Measurements from ENCODE around the gene THSD8.

THSD8 gene

DNA sequence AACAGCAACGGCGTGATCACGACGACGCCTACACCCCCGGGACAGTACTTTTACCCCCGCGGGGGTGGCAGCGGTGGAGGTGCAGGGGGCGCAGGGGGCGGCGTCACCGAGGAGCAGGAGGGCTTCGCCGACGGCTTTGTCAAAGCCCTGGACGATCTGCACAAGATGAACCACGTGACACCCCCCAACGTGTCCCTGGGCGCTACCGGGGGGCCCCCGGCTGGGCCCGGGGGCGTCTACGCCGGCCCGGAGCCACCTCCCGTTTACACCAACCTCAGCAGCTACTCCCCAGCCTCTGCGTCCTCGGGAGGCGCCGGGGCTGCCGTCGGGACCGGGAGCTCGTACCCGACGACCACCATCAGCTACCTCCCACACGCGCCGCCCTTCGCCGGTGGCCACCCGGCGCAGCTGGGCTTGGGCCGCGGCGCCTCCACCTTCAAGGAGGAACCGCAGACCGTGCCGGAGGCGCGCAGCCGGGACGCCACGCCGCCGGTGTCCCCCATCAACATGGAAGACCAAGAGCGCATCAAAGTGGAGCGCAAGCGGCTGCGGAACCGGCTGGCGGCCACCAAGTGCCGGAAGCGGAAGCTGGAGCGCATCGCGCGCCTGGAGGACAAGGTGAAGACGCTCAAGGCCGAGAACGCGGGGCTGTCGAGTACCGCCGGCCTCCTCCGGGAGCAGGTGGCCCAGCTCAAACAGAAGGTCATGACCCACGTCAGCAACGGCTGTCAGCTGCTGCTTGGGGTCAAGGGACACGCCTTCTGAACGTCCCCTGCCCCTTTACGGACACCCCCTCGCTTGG is 9.6 kb upstream of the THSD8 start:
- H3K4me3 ChIP-seq (ENCODE audit: low read depth, low read length): peak overlapping the region; percentile 99
- peak; percentile 45 for DNase-seq (ENCODE audit: low read depth, low spot score)
- in situ Hi-C loops (cut with HindIII; ENCODE audit: low sequenced_read_pairs): no loop called here
- TF ChIP-seq, protein P1, sequence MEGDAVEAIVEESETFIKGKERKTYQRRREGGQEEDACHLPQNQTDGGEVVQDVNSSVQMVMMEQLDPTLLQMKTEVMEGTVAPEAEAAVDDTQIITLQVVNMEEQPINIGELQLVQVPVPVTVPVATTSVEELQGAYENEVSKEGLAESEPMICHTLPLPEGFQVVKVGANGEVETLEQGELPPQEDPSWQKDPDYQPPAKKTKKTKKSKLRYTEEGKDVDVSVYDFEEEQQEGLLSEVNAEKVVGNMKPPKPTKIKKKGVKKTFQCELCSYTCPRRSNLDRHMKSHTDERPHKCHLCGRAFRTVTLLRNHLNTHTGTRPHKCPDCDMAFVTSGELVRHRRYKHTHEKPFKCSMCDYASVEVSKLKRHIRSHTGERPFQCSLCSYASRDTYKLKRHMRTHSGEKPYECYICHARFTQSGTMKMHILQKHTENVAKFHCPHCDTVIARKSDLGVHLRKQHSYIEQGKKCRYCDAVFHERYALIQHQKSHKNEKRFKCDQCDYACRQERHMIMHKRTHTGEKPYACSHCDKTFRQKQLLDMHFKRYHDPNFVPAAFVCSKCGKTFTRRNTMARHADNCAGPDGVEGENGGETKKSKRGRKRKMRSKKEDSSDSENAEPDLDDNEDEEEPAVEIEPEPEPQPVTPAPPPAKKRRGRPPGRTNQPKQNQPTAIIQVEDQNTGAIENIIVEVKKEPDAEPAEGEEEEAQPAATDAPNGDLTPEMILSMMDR (IDR thresholded peaks at IDR 0.05; ENCODE audit: low read depth, low read length): no peak

DNA sequence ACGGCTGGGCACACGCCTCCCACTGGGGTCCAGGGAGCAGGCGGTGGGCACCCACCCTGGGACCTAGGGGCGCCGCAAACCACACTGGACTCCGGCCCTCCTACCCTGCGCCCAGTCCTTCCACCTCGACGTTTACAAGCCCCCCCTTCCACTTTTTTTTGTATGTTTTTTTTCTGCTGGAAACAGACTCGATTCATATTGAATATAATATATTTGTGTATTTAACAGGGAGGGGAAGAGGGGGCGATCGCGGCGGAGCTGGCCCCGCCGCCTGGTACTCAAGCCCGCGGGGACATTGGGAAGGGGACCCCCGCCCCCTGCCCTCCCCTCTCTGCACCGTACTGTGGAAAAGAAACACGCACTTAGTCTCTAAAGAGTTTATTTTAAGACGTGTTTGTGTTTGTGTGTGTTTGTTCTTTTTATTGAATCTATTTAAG is 9.0 kb upstream of the THSD8 start:
- no peak for DNase-seq (ENCODE audit: low read depth, low spot score)
- TF ChIP-seq, protein P1 (IDR thresholded peaks at IDR 0.05; ENCODE audit: low read depth, low read length): no peak
- in situ Hi-C loops (cut with HindIII; ENCODE audit: low sequenced_read_pairs): no loop called here
- peak overlapping the region; percentile 99 for H3K4me3 ChIP-seq (ENCODE audit: low read depth, low read length)

DNA sequence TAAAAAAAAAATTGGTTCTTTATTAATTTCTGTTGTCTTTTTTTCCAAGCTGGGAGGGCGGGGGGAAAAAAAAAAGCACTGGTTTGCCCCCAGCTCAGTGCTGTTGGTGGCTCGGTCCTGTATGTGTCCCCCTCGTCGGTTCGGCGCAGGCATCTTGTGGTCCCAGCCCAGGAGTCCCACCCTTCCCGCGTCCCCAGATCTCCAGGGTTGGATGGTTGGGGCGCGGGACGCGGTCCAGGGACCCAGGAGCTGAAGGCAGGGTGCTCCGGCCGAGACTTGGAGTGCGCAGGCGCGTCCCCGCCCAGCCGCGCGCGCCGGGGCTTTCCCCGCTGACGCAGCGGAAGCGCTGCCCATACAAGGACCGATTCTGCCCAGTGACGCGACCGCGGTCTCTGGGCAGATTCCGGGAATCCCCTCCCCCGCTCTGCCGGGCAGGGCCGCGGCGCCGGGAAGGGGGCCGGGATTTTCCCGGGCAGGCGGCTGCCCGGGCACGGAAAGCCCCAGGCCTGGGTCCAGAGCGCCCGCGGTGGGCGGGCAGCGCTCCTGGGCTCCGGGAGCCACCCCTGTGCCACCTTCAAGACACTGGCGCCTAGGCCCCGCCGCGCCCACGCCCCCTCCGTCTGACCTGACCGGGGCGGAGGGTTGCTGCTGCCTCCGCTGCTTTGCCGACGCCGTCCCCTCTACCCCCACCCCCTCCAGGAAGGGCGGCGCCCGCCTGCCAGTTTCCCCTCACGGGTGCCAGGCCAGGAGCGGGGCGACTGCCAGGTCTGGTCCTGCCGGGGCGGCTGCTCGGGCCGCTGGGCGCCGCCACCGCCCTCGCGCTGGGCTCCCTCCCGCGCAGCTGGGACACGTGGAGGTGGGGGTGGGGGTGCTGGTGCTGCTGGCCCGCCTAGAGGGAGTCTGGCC is 8.3 kb upstream of the THSD8 start:
- in situ Hi-C loops (cut with HindIII; ENCODE audit: low sequenced_read_pairs): no loop called here
- peak; percentile 96 for DNase-seq (ENCODE audit: low read depth, low spot score)
- peak overlapping the region; percentile 99 for H3K4me3 ChIP-seq (ENCODE audit: low read depth, low read length)
- TF ChIP-seq, protein P1 (IDR thresholded peaks at IDR 0.05; ENCODE audit: low read depth, low read length): no peak

DNA sequence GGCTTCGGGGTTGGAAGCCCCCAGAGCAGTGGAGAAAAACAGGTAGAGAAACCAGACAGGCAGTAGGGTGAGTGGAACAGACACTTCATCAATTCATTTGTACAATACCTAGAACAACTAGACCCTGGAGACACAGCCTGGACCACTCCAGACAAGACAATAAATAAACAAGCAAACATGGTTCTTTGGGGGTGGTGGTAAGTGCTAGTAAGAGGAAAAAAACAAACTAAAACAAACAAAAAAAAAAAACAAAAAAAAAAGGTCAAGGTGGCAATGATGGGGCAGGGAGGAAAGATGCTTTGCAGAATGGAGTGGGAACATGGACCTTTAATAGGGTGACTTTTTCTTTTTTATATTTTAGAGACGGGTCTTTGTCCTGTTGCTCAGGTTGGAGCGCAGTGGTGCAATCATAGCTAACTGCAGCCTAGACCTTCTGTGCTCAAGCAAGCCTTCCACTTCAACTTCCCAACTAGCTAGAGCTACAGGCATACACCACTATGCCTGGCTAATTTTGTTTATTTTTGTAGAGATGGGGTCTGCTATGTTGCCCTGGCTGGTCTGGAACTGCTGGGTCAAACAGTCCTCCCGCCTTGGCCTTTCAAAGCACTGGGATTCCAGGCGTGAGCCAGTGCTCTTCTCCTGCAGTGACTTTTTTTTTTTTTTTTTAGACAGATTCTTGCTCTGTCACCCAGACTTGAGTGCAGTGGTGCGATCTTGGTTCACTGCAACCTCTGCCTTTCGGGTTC is 7.5 kb upstream of the THSD8 start:
- in situ Hi-C loops (cut with HindIII; ENCODE audit: low sequenced_read_pairs): no loop called here
- DNase-seq (ENCODE audit: low read depth, low spot score): peak; percentile 64
- H3K4me3 ChIP-seq (ENCODE audit: low read depth, low read length): peak overlapping the region; percentile 99
- TF ChIP-seq, protein P1 (IDR thresholded peaks at IDR 0.05; ENCODE audit: low read depth, low read length): no peak

DNA sequence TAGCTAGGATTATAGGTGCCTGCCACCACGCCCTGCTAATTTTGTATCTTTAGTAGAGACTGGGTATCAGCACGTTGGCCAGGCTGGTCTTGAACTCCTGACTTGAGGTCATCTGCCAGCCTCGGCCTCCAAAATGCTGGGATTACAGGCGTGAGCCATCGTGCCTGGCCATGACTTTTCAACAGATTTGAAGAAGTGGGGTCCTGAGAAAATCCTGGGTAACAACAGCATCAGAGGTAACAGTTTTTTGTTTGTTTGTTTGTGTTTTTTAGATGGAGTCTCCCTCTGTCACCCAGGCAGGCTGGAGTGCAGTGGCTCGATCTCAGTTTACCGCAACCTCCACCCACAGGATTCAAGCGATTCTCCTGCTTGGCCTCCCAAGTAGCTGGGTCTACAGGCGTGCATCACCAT is 6.9 kb upstream of the THSD8 start:
- in situ Hi-C loops (cut with HindIII; ENCODE audit: low sequenced_read_pairs): no loop called here
- no peak overlapping the region for H3K4me3 ChIP-seq (ENCODE audit: low read depth, low read length)
- DNase-seq (ENCODE audit: low read depth, low spot score): no peak
- TF ChIP-seq, protein P1 (IDR thresholded peaks at IDR 0.05; ENCODE audit: low read depth, low read length): no peak
